ENCODE data around the gene C1QA.

Gene C1QA

GRCh38 chr1:22636353-22636752 lies at the start of gene C1QA:
TSS of gene C1QA (plus strand) at chr1:22636628. CDS start at chr1:22637617, 989 bp downstream.
- no peak for TF ChIP-seq FOXP2 (optimal IDR thresholded peaks at IDR 0.05; ENCODE audit: control extremely low read depth, extremely low read length, insufficient read depth)
- no peak for TF ChIP-seq POLR2AphosphoS5 (IDR thresholded peaks at IDR 0.05; ENCODE audit: borderline replicate concordance, low read depth, low read length)
- TF ChIP-seq EZH2 (IDR thresholded peaks at IDR 0.05), result no peak

GRCh38 chr1:22587247-22587646 lies 49.2 kb upstream of the C1QA start:
- Histone ChIP-seq H3K36me3 (ENCODE audit: insufficient read depth, low read length) (no peaks in the 10 kb centered on the region), H3K9me3 (ENCODE audit: low read depth, low read length) (no peaks in the 10 kb centered on the region), H3K4me3 (no peak overlapping the region), H3K9ac (ENCODE audit: insufficient read length) (no peak overlapping the region), H3K27ac (no peak overlapping the region)
- no peak for TF ChIP-seq FOXP2 (optimal IDR thresholded peaks at IDR 0.05; ENCODE audit: control extremely low read depth, extremely low read length, insufficient read depth)
- TF ChIP-seq POLR2AphosphoS5 (IDR thresholded peaks at IDR 0.05; ENCODE audit: borderline replicate concordance, low read depth, low read length), result no peak
- TF ChIP-seq EZH2 (IDR thresholded peaks at IDR 0.05), result no peak
- DNase-seq (ENCODE audit: low read depth, low spot score), result no peak

More at GRCh38 chr1:22636353-22636752, at the start of gene C1QA:
- H3K4me3 ChIP-seq, result no peak within 1 kb of the TSS
- no peaks in the 10 kb centered on the region for H3K36me3 ChIP-seq (ENCODE audit: insufficient read depth, low read length)
- no peak within 1 kb of the TSS for H3K9ac ChIP-seq (ENCODE audit: insufficient read length)
- H3K27ac ChIP-seq, result no peak within 1 kb of the TSS
- H3K9me3 ChIP-seq (ENCODE audit: low read depth, low read length), result no peaks in the 10 kb centered on the region
- no peak for DNase-seq (ENCODE audit: low read depth, low spot score)

- Histone ChIP-seq H3K9me3 (ENCODE audit: low read depth, low read length) (no peaks in the 10 kb centered on the region), H3K27ac (no peak overlapping the region), H3K9ac (ENCODE audit: insufficient read length) (no peak overlapping the region), H3K36me3 (ENCODE audit: insufficient read depth, low read length) (no peaks in the 10 kb centered on the region), H3K4me3 (no peak overlapping the region)
- TF ChIP-seq EZH2 (IDR thresholded peaks at IDR 0.05) (peak; percentile 44), FOXP2 (optimal IDR thresholded peaks at IDR 0.05; ENCODE audit: control extremely low read depth, extremely low read length, insufficient read depth) (no peak)
- no peak for DNase-seq (ENCODE audit: low read depth, low spot score)
Observed at GRCh38 chr1:22588899-22589422, 47.5 kb upstream of the C1QA start.

- H3K27ac ChIP-seq, result no peak overlapping the region
- no peak overlapping the region for H3K9ac ChIP-seq (ENCODE audit: insufficient read length)
- TF ChIP-seq EZH2 (IDR thresholded peaks at IDR 0.05) (no peak), FOXP2 (optimal IDR thresholded peaks at IDR 0.05; ENCODE audit: control extremely low read depth, extremely low read length, insufficient read depth) (no peak), POLR2AphosphoS5 (IDR thresholded peaks at IDR 0.05; ENCODE audit: borderline replicate concordance, low read depth, low read length) (no peak)
- no peaks in the 10 kb centered on the region for H3K36me3 ChIP-seq (ENCODE audit: insufficient read depth, low read length)
- H3K9me3 ChIP-seq (ENCODE audit: low read depth, low read length), result no peaks in the 10 kb centered on the region
- no peak for DNase-seq (ENCODE audit: low read depth, low spot score)
- H3K4me3 ChIP-seq, result no peak overlapping the region
Observed at GRCh38 chr1:22591576-22591975, 44.9 kb upstream of the C1QA start.

GRCh38 chr1:22592051-22592450 lies 44.4 kb upstream of the C1QA start:
- H3K27ac ChIP-seq, result no peak overlapping the region
- DNase-seq (ENCODE audit: low read depth, low spot score), result no peak
- TF ChIP-seq EZH2 (IDR thresholded peaks at IDR 0.05) (no peak), FOXP2 (optimal IDR thresholded peaks at IDR 0.05; ENCODE audit: control extremely low read depth, extremely low read length, insufficient read depth) (no peak), POLR2AphosphoS5 (IDR thresholded peaks at IDR 0.05; ENCODE audit: borderline replicate concordance, low read depth, low read length) (no peak)
- H3K9ac ChIP-seq (ENCODE audit: insufficient read length), result no peak overlapping the region
- H3K36me3 ChIP-seq (ENCODE audit: insufficient read depth, low read length), result no peaks in the 10 kb centered on the region
- H3K9me3 ChIP-seq (ENCODE audit: low read depth, low read length), result no peaks in the 10 kb centered on the region
- H3K4me3 ChIP-seq, result no peak overlapping the region

GRCh38 chr1:22592919-22593790 lies 43.3 kb upstream of the C1QA start:
- no peak overlapping the region for H3K27ac ChIP-seq
- DNase-seq (ENCODE audit: low read depth, low spot score), result no peak
- H3K4me3 ChIP-seq, result no peak overlapping the region
- TF ChIP-seq POLR2AphosphoS5 (IDR thresholded peaks at IDR 0.05; ENCODE audit: borderline replicate concordance, low read depth, low read length), result no peak
- TF ChIP-seq EZH2 (IDR thresholded peaks at IDR 0.05), result peak; percentile 37
- TF ChIP-seq FOXP2 (optimal IDR thresholded peaks at IDR 0.05; ENCODE audit: control extremely low read depth, extremely low read length, insufficient read depth), result no peak
- H3K9ac ChIP-seq (ENCODE audit: insufficient read length), result no peak overlapping the region
- no peaks in the 10 kb centered on the region for H3K36me3 ChIP-seq (ENCODE audit: insufficient read depth, low read length)
- no peaks in the 10 kb centered on the region for H3K9me3 ChIP-seq (ENCODE audit: low read depth, low read length)

GRCh38 chr1:22594396-22594795 lies 42.0 kb upstream of the C1QA start:
- no peaks in the 10 kb centered on the region for H3K9me3 ChIP-seq (ENCODE audit: low read depth, low read length)
- H3K9ac ChIP-seq (ENCODE audit: insufficient read length), result no peak overlapping the region
- H3K36me3 ChIP-seq (ENCODE audit: insufficient read depth, low read length), result no peaks in the 10 kb centered on the region
- no peak for DNase-seq (ENCODE audit: low read depth, low spot score)
- no peak overlapping the region for H3K27ac ChIP-seq
- TF ChIP-seq EZH2 (IDR thresholded peaks at IDR 0.05) (no peak), POLR2AphosphoS5 (IDR thresholded peaks at IDR 0.05; ENCODE audit: borderline replicate concordance, low read depth, low read length) (no peak), FOXP2 (optimal IDR thresholded peaks at IDR 0.05; ENCODE audit: control extremely low read depth, extremely low read length, insufficient read depth) (no peak)
- H3K4me3 ChIP-seq, result no peak overlapping the region

- TF ChIP-seq FOXP2 (optimal IDR thresholded peaks at IDR 0.05; ENCODE audit: control extremely low read depth, extremely low read length, insufficient read depth) (no peak), POLR2AphosphoS5 (IDR thresholded peaks at IDR 0.05; ENCODE audit: borderline replicate concordance, low read depth, low read length) (no peak), EZH2 (IDR thresholded peaks at IDR 0.05) (no peak)
- no peak overlapping the region for H3K9ac ChIP-seq (ENCODE audit: insufficient read length)
- no peaks in the 10 kb centered on the region for H3K9me3 ChIP-seq (ENCODE audit: low read depth, low read length)
- DNase-seq (ENCODE audit: low read depth, low spot score), result no peak
- no peak overlapping the region for H3K27ac ChIP-seq
- H3K4me3 ChIP-seq, result no peak overlapping the region
- H3K36me3 ChIP-seq (ENCODE audit: insufficient read depth, low read length), result no peaks in the 10 kb centered on the region
Observed at GRCh38 chr1:22595108-22595507, 41.3 kb upstream of the C1QA start.
